Pancreas (tissue), 10 donors: Measurements from ENCODE around the gene HIPK2. TPM values are rescaled to one million over a fixed set of nuclear protein-coding genes. Genes with fewer than 3 reads are reported as not detected.

Experiments
- ATAC-seq, 4 donors: fragments of 200-7000 bp; cut with Tn5 transposase; one replicate each; pipeline versions ENCODE4 v1.8.0 to v1.9.1; 2020; ENCODE audit warnings: mild to moderate bottlenecking in 4 of 4, moderate library complexity in 4 of 4
- DNase-seq, 6 donors: peaks; one replicate each; pipeline ENCODE4 v3.0.0-alpha.2; 2020
- FAIRE-seq: peaks from 2 replicates; lab custom pipeline; 2012; peaks lifted over from hg19 to GRCh38; lab: Jason Lieb, UNC
- H3K27ac ChIP-seq, 4 donors: fragments of 200-600 bp; sonication (generic); 1 replicate in 3 of 4; 2 replicates in 1 of 4; pipeline versions ENCODE4 v1.5.0 to v1.8.0; 2020
- H3K27me3 ChIP-seq, 4 donors: fragments of 200-600 bp; one replicate each; pipeline ENCODE4 v1.8.0; 2021
- H3K36me3 ChIP-seq, 3 donors: fragments of 200-600 bp; sonication (generic) in 1 of 3; one replicate each; pipeline versions ENCODE4 v1.5.0 to v1.8.0; 2020 to 2021
- H3K4me1 ChIP-seq, 3 donors: fragments of 200-600 bp; one replicate each; pipeline ENCODE4 v1.8.0; 2021
- H3K4me3 ChIP-seq, 4 donors: fragments of 200-600 bp; sonication (generic) in 2 of 4; one replicate each; pipeline versions ENCODE4 v1.5.0 to v1.8.0; 2020 to 2021
- H3K9me3 ChIP-seq, 4 donors: fragments of 200-600 bp; one replicate each; pipeline ENCODE4 v1.8.0; 2021
- CTCF ChIP-seq, 4 donors: fragments of 200-600 bp; sonication (generic) in 3 of 4; IDR thresholded peaks; one replicate each; pipeline versions ENCODE4 v1.5.0 to v1.8.0; 2021; ENCODE audit warnings: antibody characterized with exemption in 4 of 4
- WGBS, 2 donors: extraction: QIAGEN DNeasy Blood & Tissue Kit; methylation state at CpG; one replicate each; pipeline ENCODE4 v1.1.7; 2013; 5-methylcytosine and 5-hydroxymethylcytosine counted together
- intact Hi-C, 3 donors: fragments of 100-400 bp; cut with DNase I; formaldehyde crosslinking; loops; one replicate each; pipeline versions ENCODE4 v1.11.1 to v1.14.2; 2022
- polyA plus RNA-seq, 2 donors: library from polyadenylated mRNA; stranded (reverse); fragments of 200-250 nt; gene quantifications; one replicate each; pipeline ENCODE4 v1.2.3, GENCODE V29; 2013
- total RNA-seq, 6 donors: library from RNA; stranded (reverse); fragmentation: NEBNext Ultra II Directional in 4 of 6; extraction: Animal tissue kit (Norgen Biotek cat#: 25700) in 4 of 6; gene quantifications; one replicate each; pipeline versions ENCODE4 v1.2.1 to v1.2.4, GENCODE V29; 2021 to 2023
- donor health status: healthy with polysubstance abuse.
- donor health status: DM: no; HTN: no; CAD: no; lungs with moderate emphysema.
- donor health status: DM: no; HTN: no; CAD: no.
- donor health status: control.
- donor health status: control.
- donor health status: Bipolar disorder and iron deficiency.
- donor health status: DM: yes; HTN: yes; CAD: no.
- donor health status: DM: no; HTN: no; CAD: no.
- donor health status: DM: no; HTN: no; CAD: no.
- donor health status: DM: yes; HTN: yes; CAD: no.

HIPK2 gene
- total and polyA plus RNA-seq, 8 donors: 6.7 to 49.0 (median 24.7) TPM

- Histone ChIP-seq H3K4me1 (peaks cover 0 to 7% (median 0%) of the 10 kb centered on the region in 3 donors), H3K9me3 (no peaks in the 10 kb centered on the region), H3K27ac (no peak overlapping the region), H3K4me3 (no peak overlapping the region), H3K27me3 (no peaks in the 10 kb centered on the region), H3K36me3 (peaks cover 0 to 9% (median 0%) of the 10 kb centered on the region in 3 donors)
- no peak for TF ChIP-seq CTCF (IDR thresholded peaks at IDR 0.05)
- 87 to 91% methylated on average over 6 of the region's 6 CpGs for WGBS, 2 donors
- intact Hi-C loops: no loop called here
- DNase-seq (no peak), FAIRE-seq (no peak), ATAC-seq (no peak)
Measured at GRCh38 chr7:139568346-139568675, 209.5 kb downstream of the HIPK2 start.

GRCh38 chr7:139567647-139568345 is 210.0 kb downstream of the HIPK2 start:
- WGBS, 2 donors: 86 to 88% methylated on average over 14 of the region's 14 CpGs
- DNase-seq: no peak
- no peak overlapping the region for H3K27ac ChIP-seq
- no peak for ATAC-seq
- no peaks in the 10 kb centered on the region for H3K27me3 ChIP-seq
- H3K9me3 ChIP-seq: no peaks in the 10 kb centered on the region
- TF ChIP-seq CTCF (IDR thresholded peaks at IDR 0.05): no peak
- H3K4me1 ChIP-seq: peaks cover 0 to 7% (median 0%) of the 10 kb centered on the region in 3 donors
- FAIRE-seq: no peak
- H3K4me3 ChIP-seq: no peak overlapping the region
- intact Hi-C loops: no loop called here
- H3K36me3 ChIP-seq: peaks cover 0 to 4% (median 0%) of the 10 kb centered on the region in 3 donors

GRCh38 chr7:139566736-139567646 is 210.8 kb downstream of the HIPK2 start:
- WGBS, 2 donors: 95% methylated on average over 15 of the region's 15 CpGs
- ATAC-seq (no peak), FAIRE-seq (no peak), DNase-seq (peak in 1 of 6 donors; percentile 31)
- Histone ChIP-seq H3K36me3 (peaks cover 0 to 3% (median 0%) of the 10 kb centered on the region in 3 donors), H3K9me3 (no peaks in the 10 kb centered on the region), H3K27me3 (no peaks in the 10 kb centered on the region), H3K27ac (no peak overlapping the region), H3K4me3 (no peak overlapping the region), H3K4me1 (peaks cover 0 to 7% (median 0%) of the 10 kb centered on the region in 3 donors)
- intact Hi-C loops: no loop called here
- TF ChIP-seq CTCF (IDR thresholded peaks at IDR 0.05): no peak

- FAIRE-seq: no peak
- H3K4me3 ChIP-seq: no peak overlapping the region
- no peaks in the 10 kb centered on the region for H3K9me3 ChIP-seq
- H3K36me3 ChIP-seq: no peaks in the 10 kb centered on the region
- H3K27me3 ChIP-seq: no peaks in the 10 kb centered on the region
- intact Hi-C loops: no loop called here
- no peak for DNase-seq
- 94 to 98% methylated on average over 6 of the region's 6 CpGs for WGBS, 2 donors
- no peak for TF ChIP-seq CTCF (IDR thresholded peaks at IDR 0.05)
- H3K4me1 ChIP-seq: peaks cover 0 to 7% (median 0%) of the 10 kb centered on the region in 3 donors
- no peak overlapping the region for H3K27ac ChIP-seq
- no peak for ATAC-seq
Measured at GRCh38 chr7:139566075-139566474, 211.7 kb downstream of the HIPK2 start.
